ENCODE data around the gene IGFL3.
A peak's percentile ranks its signal among the peaks of the same experiment; 100 is the strongest.
"Not testable (repeated sequence)": the region's sequence is repeated elsewhere in the genome, so short reads cannot be mapped to it uniquely, and the experiment has no call there.

Gene IGFL3

GRCh38 chr19:46125447-46125846 lies 959 bp upstream of the IGFL3 start:
- no peak for DNase-seq (ENCODE audit: low spot score)

GRCh38 chr19:46118136-46118535 lies 6.4 kb downstream of the IGFL3 start:
- DNase-seq (ENCODE audit: low spot score) = no peak

GRCh38 chr19:46116121-46116520 lies 8.4 kb downstream of the IGFL3 start:
- DNase-seq (ENCODE audit: low spot score) = no peak

- no peak for DNase-seq (ENCODE audit: low spot score)
These were observed 8.9 kb downstream of the IGFL3 start for GRCh38 chr19:46115396-46116106.

GRCh38 chr19:46113726-46114125 lies 10.8 kb downstream of the IGFL3 start:
- DNase-seq (ENCODE audit: low spot score) = no peak

GRCh38 chr19:46112527-46112926 lies 12.0 kb downstream of the IGFL3 start:
- no peak for DNase-seq (ENCODE audit: low spot score)

- no peak for DNase-seq (ENCODE audit: low spot score)
These were observed 13.1 kb downstream of the IGFL3 start for GRCh38 chr19:46111376-46111775.

- DNase-seq (ENCODE audit: low spot score) = no peak
These were observed 14.6 kb downstream of the IGFL3 start for GRCh38 chr19:46109876-46110275.

- DNase-seq (ENCODE audit: low spot score) = no peak
These were observed 17.1 kb downstream of the IGFL3 start for GRCh38 chr19:46107371-46107770.

- not testable (repeated sequence) for DNase-seq (ENCODE audit: low spot score)
These were observed 22.2 kb downstream of the IGFL3 start for GRCh38 chr19:46102333-46102732.

- no peak for DNase-seq (ENCODE audit: low spot score)
These were observed 23.2 kb downstream of the IGFL3 start for GRCh38 chr19:46101293-46101692.

GRCh38 chr19:46100344-46100743 lies 24.1 kb downstream of the IGFL3 start:
- DNase-seq (ENCODE audit: low spot score) = no peak

GRCh38 chr19:46090444-46090843 lies 34.0 kb downstream of the IGFL3 start:
- no peak for DNase-seq (ENCODE audit: low spot score)

- DNase-seq (ENCODE audit: low spot score) = no peak
These were observed 35.1 kb downstream of the IGFL3 start for GRCh38 chr19:46089432-46089831.

- no peak for DNase-seq (ENCODE audit: low spot score)
These were observed 36.4 kb downstream of the IGFL3 start for GRCh38 chr19:46088101-46088500.

- no peak for DNase-seq (ENCODE audit: low spot score)
These were observed 38.6 kb downstream of the IGFL3 start for GRCh38 chr19:46085888-46086287.

- DNase-seq (ENCODE audit: low spot score) = no peak
These were observed 41.8 kb downstream of the IGFL3 start for GRCh38 chr19:46082728-46083050.

- peak; percentile 12 for DNase-seq (ENCODE audit: low spot score)
These were observed 42.4 kb downstream of the IGFL3 start for GRCh38 chr19:46081928-46082727.

GRCh38 chr19:46080561-46080960 lies 43.9 kb downstream of the IGFL3 start:
- no peak for DNase-seq (ENCODE audit: low spot score)

GRCh38 chr19:46079576-46079975 lies 44.9 kb downstream of the IGFL3 start:
- no peak for DNase-seq (ENCODE audit: low spot score)

GRCh38 chr19:46078573-46079332 lies 45.7 kb downstream of the IGFL3 start:
- DNase-seq (ENCODE audit: low spot score) = peak; percentile 39

- DNase-seq (ENCODE audit: low spot score) = no peak
These were observed 46.7 kb downstream of the IGFL3 start for GRCh38 chr19:46077815-46078167.

Data from hematopoietic multipotent progenitor cell treated with erythropoietin and hydrocortisone succinate and interleukin-3 and kit ligand, for 17 days (in vitro differentiated cells).